ENCODE measurements around the gene IL10RA.

DNA sequence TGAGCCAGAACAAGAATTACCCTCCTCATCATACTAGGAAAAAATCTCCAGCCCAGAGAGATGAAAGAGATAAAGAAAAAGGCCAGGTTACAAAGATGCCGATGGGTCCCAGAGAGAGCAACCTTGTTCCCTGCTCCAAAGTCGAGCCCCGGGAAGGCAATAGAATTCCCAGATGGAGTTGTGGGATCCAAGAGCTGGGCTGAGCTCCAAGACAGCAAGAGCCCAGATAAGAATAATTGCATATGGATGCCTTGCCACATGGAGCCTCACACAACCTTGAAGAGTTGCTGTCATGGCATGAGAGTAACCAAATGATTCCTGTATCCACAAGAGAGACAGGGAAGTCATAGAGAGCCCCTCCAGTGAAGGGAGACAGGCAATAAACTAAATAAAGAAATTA is 30.9 kb downstream of the IL10RA start:
- TF ChIP-seq, protein P1, sequence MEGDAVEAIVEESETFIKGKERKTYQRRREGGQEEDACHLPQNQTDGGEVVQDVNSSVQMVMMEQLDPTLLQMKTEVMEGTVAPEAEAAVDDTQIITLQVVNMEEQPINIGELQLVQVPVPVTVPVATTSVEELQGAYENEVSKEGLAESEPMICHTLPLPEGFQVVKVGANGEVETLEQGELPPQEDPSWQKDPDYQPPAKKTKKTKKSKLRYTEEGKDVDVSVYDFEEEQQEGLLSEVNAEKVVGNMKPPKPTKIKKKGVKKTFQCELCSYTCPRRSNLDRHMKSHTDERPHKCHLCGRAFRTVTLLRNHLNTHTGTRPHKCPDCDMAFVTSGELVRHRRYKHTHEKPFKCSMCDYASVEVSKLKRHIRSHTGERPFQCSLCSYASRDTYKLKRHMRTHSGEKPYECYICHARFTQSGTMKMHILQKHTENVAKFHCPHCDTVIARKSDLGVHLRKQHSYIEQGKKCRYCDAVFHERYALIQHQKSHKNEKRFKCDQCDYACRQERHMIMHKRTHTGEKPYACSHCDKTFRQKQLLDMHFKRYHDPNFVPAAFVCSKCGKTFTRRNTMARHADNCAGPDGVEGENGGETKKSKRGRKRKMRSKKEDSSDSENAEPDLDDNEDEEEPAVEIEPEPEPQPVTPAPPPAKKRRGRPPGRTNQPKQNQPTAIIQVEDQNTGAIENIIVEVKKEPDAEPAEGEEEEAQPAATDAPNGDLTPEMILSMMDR (IDR thresholded peaks at IDR 0.05), result no peak
- no peak for TF ChIP-seq POLR2AphosphoS5 (IDR thresholded peaks at IDR 0.05)
